ENCODE results near the gene ACOX1. TPM values are rescaled to one million over a fixed set of nuclear protein-coding genes. Genes with fewer than 3 reads are reported as not detected.

ACOX1 gene
- total and polyA plus RNA-seq, 2 of the 13 experiments (the other 11 are each of a cell fraction or from before 2014, with no cell fraction given) = 86.4 to 120 TPM

GRCh38 chr17:75995385-75995925, 16.5 kb upstream of the ACOX1 start (continued):
- TF ChIP-seq NR2C2 (CRISPR knock-in tag; IDR thresholded peaks at IDR 0.05; ENCODE audit: borderline replicate concordance) (no peak; the same call in 1 of the 2 replicates), MTF1 (CRISPR knock-in tag; IDR thresholded peaks at IDR 0.05) (no peak), HNF4A (CRISPR knock-in tag; IDR thresholded peaks at IDR 0.05) (peak; percentile 30; the same call in 1 of the 2 replicates), KIAA2018 (CRISPR knock-in tag; IDR thresholded peaks at IDR 0.05; ENCODE audit: borderline replicate concordance) (no peak), BCL6 (CRISPR knock-in tag; IDR thresholded peaks at IDR 0.05) (no peak), GMEB2 (CRISPR knock-in tag; IDR thresholded peaks at IDR 0.05; ENCODE audit: low read depth) (no peak), MAX (IDR thresholded peaks at IDR 0.05) (peak; percentile 56; the same call in 1 of the 2 replicates), XBP1 (CRISPR knock-in tag; IDR thresholded peaks at IDR 0.05) (no peak), GATA4 (IDR thresholded peaks at IDR 0.05; ENCODE audit: borderline replicate concordance, low read depth) (no peak), ZNF574 (CRISPR knock-in tag; IDR thresholded peaks at IDR 0.05) (no peak), ZNF761 (CRISPR knock-in tag; conservative IDR thresholded peaks at IDR 0.05) (no peak), NFE2L1 (CRISPR knock-in tag; IDR thresholded peaks at IDR 0.05; ENCODE audit: borderline replicate concordance) (no peak), LRRFIP1 (CRISPR knock-in tag; conservative IDR thresholded peaks at IDR 0.05) (no peak), ZNF713 (CRISPR knock-in tag; IDR thresholded peaks at IDR 0.05) (no peak), HMG20A (CRISPR knock-in tag; IDR thresholded peaks at IDR 0.05; ENCODE audit: borderline replicate concordance) (no peak)
